Karpas-422 (cell line): Measurements from ENCODE around the gene CCNL1. TPM values are rescaled to one million over a fixed set of nuclear protein-coding genes. Genes with fewer than 3 reads are reported as not detected.
A peak's percentile ranks its signal among the peaks of the same experiment; 100 is the strongest.
"Not testable (repeated sequence)": the region's sequence is repeated elsewhere in the genome, so short reads cannot be mapped to it uniquely, and the experiment has no call there.

Experiments used
- DNase-seq: peaks from one replicate; pipeline ENCODE4 v3.0.0-alpha.2; 2015
- H2AFZ ChIP-seq: fragments of 200-600 bp; sonication (generic); 2 replicates; pipeline ENCODE4 v1.6.1; 2014; ENCODE audit warnings: antibody characterized with exemption, low read length, mixed read lengths
- H3K27ac ChIP-seq: fragments of 200-600 bp; sonication (generic); 2 replicates; pipeline ENCODE4 v1.5.1; 2014; ENCODE audit warnings: mild to moderate bottlenecking, low read length, moderate library complexity
- H3K27me3 ChIP-seq: fragments of 200-600 bp; sonication (generic); 2 replicates; pipeline ENCODE4 v1.6.1; 2014; ENCODE audit warnings: low read length, mixed read lengths
- H3K36me3 ChIP-seq: fragments of 200-600 bp; sonication (generic); 2 replicates; pipeline ENCODE4 v1.6.1; 2014; ENCODE audit warnings: low read length, mixed read lengths; ENCODE audit not compliant: insufficient read depth
- H3K4me1 ChIP-seq: fragments of 200-600 bp; sonication (generic); 2 replicates; pipeline ENCODE4 v1.6.1; 2014; ENCODE audit warnings: mild to moderate bottlenecking, low read length, mixed read lengths
- H3K4me2 ChIP-seq: fragments of 200-600 bp; sonication (generic); 2 replicates; pipeline ENCODE4 v1.6.1; 2014; ENCODE audit warnings: low read length, low read depth, mild to moderate bottlenecking; ENCODE audit not compliant: poor library complexity, severe bottlenecking
- H3K4me3 ChIP-seq: fragments of 200-600 bp; sonication (generic); 2 replicates; pipeline ENCODE4 v1.5.1; 2014; ENCODE audit warnings: mild to moderate bottlenecking, antibody characterized with exemption, low read length, mixed read lengths
- H3K79me2 ChIP-seq: fragments of 200-600 bp; sonication (generic); 2 replicates; pipeline ENCODE4 v1.6.1; 2014; ENCODE audit warnings: mild to moderate bottlenecking, low read length, mixed read lengths
- H3K9ac ChIP-seq: fragments of 200-600 bp; sonication (generic); 2 replicates; pipeline ENCODE4 v1.6.0; 2014; ENCODE audit warnings: low read length
- H3K9me2 ChIP-seq: fragments of 200-600 bp; sonication (generic), shearing (Covaris generic); replicated peaks from 2 replicates; pipeline ENCODE4 v1.6.0; 2014; ENCODE audit warnings: mild to moderate bottlenecking, low read length, moderate library complexity; ENCODE audit not compliant: insufficient read depth
- H3K9me3 ChIP-seq: fragments of 300-700, 200-600 bp; sonication (generic); 2 replicates; pipeline ENCODE4 v1.6.1; 2014; ENCODE audit warnings: low read length, mixed read lengths
- H4K20me1 ChIP-seq: fragments of 200-600 bp; sonication (generic); 2 replicates; pipeline ENCODE4 v1.6.1; 2014; ENCODE audit warnings: mild to moderate bottlenecking, antibody characterized with exemption, low read length, low read depth; ENCODE audit not compliant: insufficient read depth
- total RNA-seq: library from RNA; depleted of rRNA; stranded (reverse); fragments of >200 nt; shearing (Covaris generic); gene quantifications from 2 replicates; pipeline ENCODE4 v1.2.3, GENCODE V29; 2014; ENCODE audit warnings: low replicate concordance; rRNA removed

The CCNL1 gene
- total RNA-seq, result 174 and 221 TPM in 2 replicates

DNA sequence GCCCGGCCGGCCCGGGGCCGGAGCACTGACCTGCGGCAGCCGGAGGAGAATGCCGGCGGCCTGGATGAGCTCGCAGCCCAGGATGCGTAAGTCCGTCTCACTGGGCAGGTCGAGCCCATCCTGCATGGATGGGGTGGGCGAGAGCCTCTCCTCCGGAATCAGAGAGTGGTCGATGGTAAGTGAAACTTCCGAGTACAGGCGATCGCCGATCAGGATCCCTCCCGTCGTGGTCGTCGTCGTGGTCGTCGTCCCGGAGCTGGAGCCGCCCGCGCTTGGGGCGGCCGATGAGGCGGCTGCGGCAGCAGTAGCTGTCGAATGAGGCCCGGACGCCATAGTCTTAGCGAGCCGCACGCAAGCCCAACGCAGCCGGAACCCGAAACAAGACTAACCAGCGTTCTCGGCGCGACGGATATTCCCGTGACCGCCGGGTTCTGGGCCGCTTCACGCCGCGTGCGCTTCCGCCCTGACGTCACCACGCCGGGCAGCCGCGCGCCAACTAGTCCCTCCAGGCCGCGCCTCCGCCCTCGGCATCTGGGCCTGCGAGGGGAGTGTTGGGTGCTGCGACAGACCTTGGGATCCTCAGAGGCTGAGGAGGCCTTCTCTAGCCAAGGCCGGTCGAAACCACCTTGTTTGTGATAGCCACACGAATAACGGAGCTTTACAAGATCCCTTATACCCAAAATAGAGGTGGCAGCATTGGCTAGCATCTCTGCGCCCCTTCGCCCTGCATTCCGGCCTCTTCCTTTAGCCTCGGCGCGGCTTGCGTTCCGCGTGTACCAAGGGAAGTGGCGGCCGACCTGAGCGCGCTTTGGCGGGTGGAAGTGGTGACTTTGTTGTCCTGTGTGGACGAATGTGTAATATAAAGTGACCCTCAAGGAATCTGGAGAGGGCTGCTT is at the start of gene CCNL1:
Gene CCNL1 (minus strand): TSS at position 386 of the 896 bp plus-strand sequence. CDS start 53 bp downstream, at position 333.
- peaks cover 50% of the 10 kb centered on the region for H3K4me1 ChIP-seq
- no peaks in the 10 kb centered on the region for H3K9me3 ChIP-seq
- DNase-seq, result peak; percentile 99
- H3K36me3 ChIP-seq, result peaks cover 42% of the 10 kb centered on the region
- H3K4me2 ChIP-seq, result peak within 1 kb of the TSS; percentile 99
- H3K4me3 ChIP-seq, result peak within 1 kb of the TSS; percentile 97
- H3K79me2 ChIP-seq, result peaks cover 59% of the 10 kb centered on the region
- H3K9ac ChIP-seq, result peak within 1 kb of the TSS; percentile 98
- peaks cover 41% of the 10 kb centered on the region for H4K20me1 ChIP-seq
- peak within 1 kb of the TSS; percentile 91 for H3K27ac ChIP-seq
- H2AFZ ChIP-seq, result no peak within 1 kb of the TSS; the same call in 1 of the 2 replicates
- no peaks in the 10 kb centered on the region for H3K9me2 ChIP-seq
- H3K27me3 ChIP-seq, result no peaks in the 10 kb centered on the region

DNA sequence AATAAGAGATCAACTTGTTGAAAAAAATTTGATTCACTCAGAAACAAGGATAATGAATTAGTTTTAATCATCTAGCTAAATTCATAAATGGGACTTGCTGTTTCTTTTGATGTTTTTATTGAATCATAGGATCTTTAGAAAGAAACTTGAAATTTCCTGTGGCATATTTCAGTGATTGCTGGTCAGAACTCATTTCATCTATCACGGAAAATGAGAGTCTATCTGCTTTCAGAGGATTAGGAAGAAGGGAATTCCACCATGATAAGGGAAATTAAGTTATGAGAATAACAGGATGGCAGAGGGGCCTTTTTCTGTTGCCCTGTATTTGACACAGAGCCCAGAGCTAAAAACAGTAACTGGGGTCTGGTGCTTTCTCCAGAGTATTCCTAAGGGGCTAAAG is 44.9 kb upstream of the CCNL1 start:
- no peak overlapping the region for H2AFZ ChIP-seq

DNA sequence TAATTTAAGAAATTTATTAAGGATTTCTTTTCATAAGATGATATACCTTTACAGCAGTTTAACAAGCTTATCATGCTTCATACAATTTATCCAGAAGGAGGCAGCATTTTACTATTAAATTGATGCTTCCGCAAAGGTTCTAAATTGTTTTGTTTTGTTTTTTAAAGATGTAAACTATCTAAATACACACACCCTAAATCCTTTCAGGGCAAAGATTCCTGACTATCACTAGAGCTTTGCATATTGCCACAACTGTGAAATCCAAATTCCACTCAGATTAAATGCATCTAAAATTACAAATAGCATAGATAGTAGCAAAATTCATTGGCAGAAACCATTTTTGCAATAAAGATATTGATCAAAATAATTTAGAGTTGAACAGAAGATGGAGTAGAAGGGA is 44.5 kb upstream of the CCNL1 start:
- no peak overlapping the region for H3K4me2 ChIP-seq
- H3K9me3 ChIP-seq, result no peaks in the 10 kb centered on the region
- H3K36me3 ChIP-seq, result no peaks in the 10 kb centered on the region
- no peak overlapping the region for H3K27ac ChIP-seq
- H2AFZ ChIP-seq, result no peak overlapping the region
- H3K4me3 ChIP-seq, result no peak overlapping the region
- no peaks in the 10 kb centered on the region for H3K27me3 ChIP-seq
- H3K9me2 ChIP-seq, result no peaks in the 10 kb centered on the region
- no peaks in the 10 kb centered on the region for H3K79me2 ChIP-seq
- DNase-seq, result peak; percentile 62
- peaks cover 5% of the 10 kb centered on the region for H3K4me1 ChIP-seq
- H3K9ac ChIP-seq, result no peak overlapping the region
- no peaks in the 10 kb centered on the region for H4K20me1 ChIP-seq

More for the DNA sequence above, 44.9 kb upstream of the CCNL1 start:
- Histone ChIP-seq H4K20me1 (no peaks in the 10 kb centered on the region), H3K9me3 (no peaks in the 10 kb centered on the region), H3K27ac (no peak overlapping the region), H3K4me2 (no peak overlapping the region), H3K9me2 (no peaks in the 10 kb centered on the region), H3K4me3 (no peak overlapping the region), H3K9ac (no peak overlapping the region), H3K79me2 (no peaks in the 10 kb centered on the region), H3K36me3 (no peaks in the 10 kb centered on the region), H3K27me3 (no peaks in the 10 kb centered on the region), H3K4me1 (peaks cover 5% of the 10 kb centered on the region)
- no peak for DNase-seq

DNA sequence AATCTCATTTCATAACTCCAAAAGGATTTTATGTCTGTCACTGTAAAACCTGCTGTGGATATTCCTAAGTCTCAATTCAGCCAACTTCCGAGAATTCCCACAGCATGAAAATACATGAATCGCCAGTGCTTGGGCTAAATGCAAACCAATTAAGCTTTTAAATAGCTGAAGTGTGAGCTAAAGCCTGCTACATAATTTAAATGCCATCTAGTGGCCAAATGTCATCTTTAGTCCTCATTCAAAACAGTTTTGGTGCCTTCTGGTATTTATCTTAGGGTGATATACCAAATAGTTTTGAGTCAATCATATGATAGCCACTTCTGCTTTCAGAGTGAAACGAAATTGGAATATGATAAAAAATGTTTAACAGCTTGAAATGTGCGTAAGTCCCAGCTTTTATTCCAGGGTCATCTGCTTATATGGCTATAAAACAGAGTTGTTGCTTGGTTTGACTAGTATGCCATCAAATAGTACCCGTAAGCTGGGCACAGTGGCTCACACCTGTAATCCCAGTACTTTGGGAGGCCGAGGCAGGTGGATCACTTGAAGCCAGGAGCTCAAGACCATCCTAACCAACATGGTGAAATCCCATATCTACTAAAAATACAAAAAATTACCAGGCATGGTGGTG is 41.8 kb upstream of the CCNL1 start:
- no peaks in the 10 kb centered on the region for H3K79me2 ChIP-seq
- no peaks in the 10 kb centered on the region for H4K20me1 ChIP-seq
- H3K4me2 ChIP-seq, result no peak overlapping the region
- no peak overlapping the region for H3K9ac ChIP-seq
- H3K9me2 ChIP-seq, result no peaks in the 10 kb centered on the region
- H3K27me3 ChIP-seq, result no peaks in the 10 kb centered on the region
- no peak overlapping the region for H3K27ac ChIP-seq
- H3K4me3 ChIP-seq, result no peak overlapping the region
- H3K36me3 ChIP-seq, result no peaks in the 10 kb centered on the region
- peak; percentile 76 for DNase-seq
- peaks cover 5% of the 10 kb centered on the region for H3K4me1 ChIP-seq
- H2AFZ ChIP-seq, result no peak overlapping the region
- no peaks in the 10 kb centered on the region for H3K9me3 ChIP-seq

DNA sequence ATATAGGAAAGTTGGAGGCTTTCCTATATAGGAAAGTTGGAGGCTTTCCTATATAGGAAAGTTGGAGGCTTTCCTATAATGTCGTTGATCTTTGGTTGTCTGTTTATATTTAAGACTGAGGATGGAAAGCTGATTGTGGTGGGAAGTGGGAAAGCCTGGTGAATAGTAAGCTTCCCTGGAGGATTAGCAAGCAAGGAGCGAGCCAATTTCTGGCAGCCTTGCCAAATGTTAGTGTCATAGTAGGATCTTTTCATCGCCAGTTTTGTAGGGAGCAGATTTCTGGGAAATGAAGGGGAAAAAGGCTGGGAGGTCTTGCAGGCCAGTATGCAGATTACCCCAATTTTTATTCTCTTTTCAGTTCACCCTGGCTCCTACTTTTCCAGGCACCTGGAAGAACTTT is 39.9 kb upstream of the CCNL1 start:
- Histone ChIP-seq H3K27me3 (no peaks in the 10 kb centered on the region), H3K79me2 (no peaks in the 10 kb centered on the region), H3K36me3 (no peaks in the 10 kb centered on the region)

DNA sequence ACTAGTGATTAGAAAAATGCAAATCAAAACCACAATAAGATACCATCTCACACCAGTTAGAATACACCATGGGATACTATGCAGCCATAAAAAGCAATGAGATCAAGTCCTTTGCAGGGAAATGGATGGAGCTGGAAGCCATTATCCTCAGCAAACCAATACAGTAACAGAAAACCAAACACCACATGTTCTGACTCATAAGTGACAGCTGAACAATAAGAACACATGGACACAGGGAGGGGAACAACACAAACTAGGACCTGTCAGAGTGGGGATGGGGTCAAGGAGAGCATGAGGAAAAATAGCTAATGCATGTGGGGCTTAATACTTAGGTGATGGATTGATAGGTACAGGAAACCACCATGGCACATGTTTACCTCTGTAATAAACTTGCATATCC is 36.0 kb upstream of the CCNL1 start:
- H3K27ac ChIP-seq, result no peak overlapping the region
- H4K20me1 ChIP-seq, result no peaks in the 10 kb centered on the region
- no peaks in the 10 kb centered on the region for H3K4me1 ChIP-seq
- no peaks in the 10 kb centered on the region for H3K9me3 ChIP-seq
- H3K9ac ChIP-seq, result no peak overlapping the region
- H2AFZ ChIP-seq, result no peak overlapping the region
- no peaks in the 10 kb centered on the region for H3K27me3 ChIP-seq
- H3K4me2 ChIP-seq, result no peak overlapping the region
- no peak for DNase-seq
- H3K36me3 ChIP-seq, result no peaks in the 10 kb centered on the region
- H3K79me2 ChIP-seq, result no peaks in the 10 kb centered on the region
- no peaks in the 10 kb centered on the region for H3K9me2 ChIP-seq
- no peak overlapping the region for H3K4me3 ChIP-seq

More for the DNA sequence above, 39.9 kb upstream of the CCNL1 start:
- Histone ChIP-seq H3K9me3 (no peaks in the 10 kb centered on the region), H3K4me1 (peaks cover 5% of the 10 kb centered on the region), H3K9me2 (no peaks in the 10 kb centered on the region), H3K9ac (no peak overlapping the region), H3K4me2 (no peak overlapping the region), H3K27ac (no peak overlapping the region), H4K20me1 (no peaks in the 10 kb centered on the region), H3K4me3 (no peak overlapping the region), H2AFZ (no peak overlapping the region)
- no peak for DNase-seq

DNA sequence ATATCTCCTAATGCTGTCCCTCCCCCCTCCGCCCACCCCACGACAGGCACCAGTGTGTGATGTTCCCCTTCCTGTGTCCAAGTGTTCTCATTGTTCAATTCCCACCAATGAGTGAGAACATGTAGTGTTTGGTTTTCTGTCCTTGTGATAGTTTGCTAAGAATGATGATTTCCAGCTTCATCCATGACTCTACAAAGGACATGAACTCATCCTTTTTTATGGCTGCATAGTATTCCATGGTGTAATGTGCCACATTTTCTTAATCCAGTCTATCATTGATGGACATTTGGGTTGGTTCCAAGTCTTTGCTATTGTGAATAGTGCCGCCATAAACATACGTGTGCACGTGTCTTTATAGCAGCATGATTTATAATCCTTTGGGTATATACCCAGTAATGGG is 31.2 kb upstream of the CCNL1 start:
- H3K9me2 ChIP-seq, DNase-seq, H2AFZ ChIP-seq, H3K27me3 ChIP-seq, H3K9me3 ChIP-seq, H3K9ac ChIP-seq, H3K79me2 ChIP-seq, H3K4me2 ChIP-seq, H3K27ac ChIP-seq, H3K36me3 ChIP-seq, H4K20me1 ChIP-seq, H3K4me3 ChIP-seq, H3K4me1 ChIP-seq: not testable (repeated sequence)

DNA sequence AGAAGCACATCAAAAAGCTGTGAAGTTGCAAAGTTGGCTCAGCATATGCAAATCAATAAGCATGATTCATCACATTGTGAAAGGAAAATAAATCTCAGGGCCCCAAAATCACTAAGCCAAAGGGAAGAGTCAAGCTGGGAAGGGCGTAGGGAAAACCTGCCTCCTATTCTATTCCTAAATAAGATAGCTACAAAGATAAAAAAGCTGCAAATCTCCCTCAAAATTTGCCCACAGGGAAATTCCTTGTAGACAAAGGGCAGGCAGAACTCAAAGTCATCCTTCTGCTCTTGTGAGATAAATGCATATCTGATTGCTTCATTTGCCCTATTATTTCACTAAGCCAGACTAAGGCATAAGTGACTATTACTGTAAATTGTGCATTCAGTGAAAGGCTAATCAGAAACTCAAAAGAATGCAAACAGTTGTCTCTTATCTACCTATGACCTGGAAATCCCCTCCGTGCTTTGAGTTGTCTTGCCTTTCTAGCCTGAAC is 30.5 kb upstream of the CCNL1 start:
- Histone ChIP-seq H3K79me2 (no peaks in the 10 kb centered on the region), H3K9ac (no peak overlapping the region), H2AFZ (no peak overlapping the region), H3K9me3 (no peaks in the 10 kb centered on the region; the same call in 1 of the 2 replicates), H3K4me2 (no peak overlapping the region), H4K20me1 (no peaks in the 10 kb centered on the region), H3K27ac (no peak overlapping the region), H3K9me2 (no peaks in the 10 kb centered on the region), H3K36me3 (no peaks in the 10 kb centered on the region), H3K4me1 (no peaks in the 10 kb centered on the region), H3K4me3 (no peak overlapping the region), H3K27me3 (peaks cover 2% of the 10 kb centered on the region; the same call in 1 of the 2 replicates)
- DNase-seq, result no peak
